Breast epithelium (tissue), 4 donors: ENCODE measurements around the gene ATP2B1. TPM values are rescaled to one million over a fixed set of nuclear protein-coding genes. Genes with fewer than 3 reads are reported as not detected.

ENCODE experiments used
- DNase-seq, 2 donors: peaks; one replicate each; pipeline ENCODE4 v3.0.0-alpha.2; 2019; ENCODE audit warnings: low spot score in 2 of 2
- H3K27ac ChIP-seq, 2 donors: fragments of 200-600 bp; sonication (generic) in 1 of 2; one replicate each; pipeline ENCODE4 v1.5.1; 2016 to 2019; ENCODE audit warnings: mild to moderate bottlenecking in 1 of 2
- H3K27me3 ChIP-seq, 2 donors: fragments of 200-600 bp; sonication (generic) in 1 of 2; one replicate each; pipeline versions ENCODE4 v1.5.1 to v1.6.0; 2017 to 2019; ENCODE audit warnings: control low read depth in 1 of 2, mild to moderate bottlenecking in 1 of 2
- H3K36me3 ChIP-seq: fragments of 200-600 bp; one replicate; pipeline ENCODE4 v1.5.1; 2019
- H3K4me1 ChIP-seq, 2 donors: fragments of 200-600 bp; sonication (generic); one replicate each; pipeline ENCODE4 v1.5.1; 2016 to 2019; ENCODE audit warnings: control low read depth in 1 of 2
- H3K4me3 ChIP-seq, 3 donors: fragments of 200-600 bp; sonication (generic); 1 replicate in 2 of 3; 2 replicates in 1 of 3; pipeline ENCODE4 v1.5.1; 2016 to 2019; ENCODE audit warnings: mild to moderate bottlenecking in 3 of 3, moderate library complexity in 2 of 3
- H3K9me3 ChIP-seq, 2 donors: fragments of 200-600 bp; sonication (generic) in 1 of 2; one replicate each; pipeline ENCODE4 v1.5.1; 2016 to 2019; ENCODE audit warnings: control low read depth in 1 of 2
- CTCF ChIP-seq, 3 donors: fragments of 450-650 bp; IDR thresholded peaks; one replicate each; pipeline ENCODE4 v1.5.1; 2016 to 2017; ENCODE audit warnings: antibody characterized with exemption in 3 of 3, mild to moderate bottlenecking in 3 of 3, moderate library complexity in 3 of 3
- POLR2A ChIP-seq: fragments of 450-650 bp; IDR thresholded peaks from one replicate; pipeline ENCODE4 v1.6.1; 2016; ENCODE audit warnings: antibody characterized with exemption, mild to moderate bottlenecking, moderate library complexity
- POLR2AphosphoS5 ChIP-seq, 3 donors: sonication (generic); formaldehyde crosslinking; IDR thresholded peaks; one replicate each; pipeline ENCODE4 v1.6.1; 2017; ENCODE audit warnings: antibody characterized with exemption in 3 of 3
- intact Hi-C: fragments of 100-400 bp; cut with DNase I; formaldehyde crosslinking; loops from one replicate; pipeline ENCODE4 v1.15.1; 2023; ENCODE audit warnings: low total_unique reads
- total RNA-seq, 3 donors: library from RNA; depleted of rRNA; stranded (reverse); fragments of >200 nt; gene quantifications; one replicate each; pipeline ENCODE4 v1.1.0, GENCODE V29; 2016

The ATP2B1 gene
- total RNA-seq, 3 donors from 2014 or later = 40.3 to 76.8 (median 54.6) TPM

- no peak for DNase-seq
- Histone ChIP-seq H3K36me3 (no peaks in the 10 kb centered on the region), H3K27me3 (no peaks in the 10 kb centered on the region), H3K9me3 (no peaks in the 10 kb centered on the region), H3K4me3 (no peak overlapping the region), H3K27ac (peak overlapping the region; percentile 65 to 66), H3K4me1 (no peaks in the 10 kb centered on the region)
- no peak for TF ChIP-seq POLR2AphosphoS5 (IDR thresholded peaks at IDR 0.05)
- intact Hi-C loops = loop anchor here (10.0 kb wide), 1 partner anchor 146 kb away; no protein-coding TSS in a partner anchor
Observed at GRCh38 chr12:89568484-89568883, 140.2 kb downstream of the ATP2B1 start.

GRCh38 chr12:89567691-89568239 lies 140.9 kb downstream of the ATP2B1 start:
- intact Hi-C loops = loop anchor here (10.0 kb wide), 1 partner anchor 147 kb away; no protein-coding TSS in a partner anchor
- H3K4me3 ChIP-seq = no peak overlapping the region
- H3K27ac ChIP-seq = peak overlapping the region; percentile 69 to 74
- H3K9me3 ChIP-seq = no peaks in the 10 kb centered on the region
- no peaks in the 10 kb centered on the region for H3K27me3 ChIP-seq
- no peaks in the 10 kb centered on the region for H3K4me1 ChIP-seq
- no peaks in the 10 kb centered on the region for H3K36me3 ChIP-seq
- TF ChIP-seq CTCF (IDR thresholded peaks at IDR 0.05) (no peak), POLR2A (no peak), POLR2AphosphoS5 (IDR thresholded peaks at IDR 0.05) (no peak)
- no peak for DNase-seq

GRCh38 chr12:89566615-89567014 lies 142.0 kb downstream of the ATP2B1 start:
- Histone ChIP-seq H3K4me1 (no peaks in the 10 kb centered on the region), H3K4me3 (no peak overlapping the region), H3K9me3 (no peaks in the 10 kb centered on the region), H3K27me3 (no peaks in the 10 kb centered on the region), H3K27ac (peak overlapping the region; percentile 69 to 74), H3K36me3 (no peaks in the 10 kb centered on the region)
- DNase-seq = peak in 1 of 2 donors; percentile 68
- peak in 1 of 3 donors; percentile 20 for TF ChIP-seq POLR2AphosphoS5 (IDR thresholded peaks at IDR 0.05)
- no peak for TF ChIP-seq CTCF (IDR thresholded peaks at IDR 0.05)
- intact Hi-C loops = loop anchor here (10.0 kb wide), 1 partner anchor 148 kb away; no protein-coding TSS in a partner anchor

GRCh38 chr12:89565002-89565401 lies 143.6 kb downstream of the ATP2B1 start:
- Histone ChIP-seq H3K36me3 (no peaks in the 10 kb centered on the region), H3K4me1 (no peaks in the 10 kb centered on the region), H3K4me3 (no peak overlapping the region), H3K27ac (no peak overlapping the region), H3K27me3 (no peaks in the 10 kb centered on the region), H3K9me3 (no peaks in the 10 kb centered on the region)
- no peak for TF ChIP-seq POLR2A
- TF ChIP-seq POLR2AphosphoS5 (IDR thresholded peaks at IDR 0.05) = no peak
- TF ChIP-seq CTCF (IDR thresholded peaks at IDR 0.05) = no peak
- intact Hi-C loops = loop anchor here (10.0 kb wide), 1 partner anchor 150 kb away; no protein-coding TSS in a partner anchor
- no peak for DNase-seq

GRCh38 chr12:89559753-89560152 lies 148.9 kb downstream of the ATP2B1 start:
- Histone ChIP-seq H3K27me3 (no peaks in the 10 kb centered on the region), H3K27ac (no peak overlapping the region), H3K9me3 (no peaks in the 10 kb centered on the region), H3K4me1 (no peaks in the 10 kb centered on the region), H3K4me3 (no peak overlapping the region), H3K36me3 (no peaks in the 10 kb centered on the region)
- no peak for DNase-seq
- intact Hi-C loops = loop anchor here (10.0 kb wide), 1 partner anchor 155 kb away; no protein-coding TSS in a partner anchor
- TF ChIP-seq POLR2AphosphoS5 (IDR thresholded peaks at IDR 0.05) (no peak), POLR2A (no peak), CTCF (IDR thresholded peaks at IDR 0.05) (no peak)
